Ecto neural progenitor cell (in vitro differentiated cells): ENCODE data around the gene PPP1R37.

Experiments used
- DNase-seq: peaks from one replicate; pipeline ENCODE4 v3.0.0-alpha.2; 2018; ENCODE audit warnings: low spot score

Gene PPP1R37

DNA sequence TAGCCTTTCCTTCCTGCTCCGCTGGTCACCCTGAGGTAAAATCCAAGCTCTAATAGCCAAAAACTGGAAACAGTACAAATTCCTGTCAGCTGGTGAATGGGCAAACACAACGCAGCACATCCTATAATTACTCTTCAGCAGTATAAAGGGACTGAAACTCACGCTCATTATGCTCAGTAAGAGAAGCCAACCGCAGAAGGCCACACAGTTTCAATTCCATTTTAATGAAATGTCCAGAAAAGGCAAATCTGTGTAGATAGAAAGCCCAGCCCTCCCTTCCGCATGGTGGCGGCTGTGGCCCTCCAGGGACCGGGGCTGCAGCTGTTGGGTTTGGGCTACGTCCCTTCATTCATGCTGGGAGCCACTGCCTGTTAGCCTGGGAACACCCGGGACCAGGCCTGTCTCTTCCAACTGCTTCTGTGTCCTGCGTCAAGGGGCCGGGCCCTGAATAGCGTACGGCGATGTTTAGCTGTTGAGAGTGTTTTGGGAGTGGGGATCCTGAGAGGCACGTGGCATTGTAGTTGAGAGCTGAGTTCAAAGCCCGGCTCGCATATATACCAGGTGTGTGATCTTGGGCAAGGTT, 44.3 kb downstream of the PPP1R37 start:
- DNase-seq = no peak

DNA sequence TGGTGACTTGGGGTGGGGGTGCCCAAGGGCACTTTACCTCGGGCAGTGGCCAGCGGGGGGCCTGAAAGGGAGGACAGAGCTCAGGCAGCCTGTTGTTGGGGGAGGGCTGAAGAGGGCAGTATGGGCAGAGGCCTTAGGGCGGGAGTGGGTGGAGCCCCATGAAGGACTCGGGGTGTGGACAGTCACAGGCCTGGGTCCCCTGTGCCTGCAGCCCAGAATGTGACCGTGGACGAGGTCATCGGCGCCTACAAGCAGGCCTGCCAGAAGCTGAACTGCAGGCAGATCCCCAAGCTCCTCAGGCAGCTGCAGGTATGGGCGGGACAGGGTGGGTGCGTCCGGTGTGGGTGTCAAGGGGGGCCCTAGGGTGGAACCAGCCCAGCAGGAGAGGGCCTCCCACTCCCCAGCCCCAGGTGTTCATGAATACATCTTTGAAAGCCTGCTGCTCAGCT, 45.3 kb downstream of the PPP1R37 start:
- no peak for DNase-seq

DNA sequence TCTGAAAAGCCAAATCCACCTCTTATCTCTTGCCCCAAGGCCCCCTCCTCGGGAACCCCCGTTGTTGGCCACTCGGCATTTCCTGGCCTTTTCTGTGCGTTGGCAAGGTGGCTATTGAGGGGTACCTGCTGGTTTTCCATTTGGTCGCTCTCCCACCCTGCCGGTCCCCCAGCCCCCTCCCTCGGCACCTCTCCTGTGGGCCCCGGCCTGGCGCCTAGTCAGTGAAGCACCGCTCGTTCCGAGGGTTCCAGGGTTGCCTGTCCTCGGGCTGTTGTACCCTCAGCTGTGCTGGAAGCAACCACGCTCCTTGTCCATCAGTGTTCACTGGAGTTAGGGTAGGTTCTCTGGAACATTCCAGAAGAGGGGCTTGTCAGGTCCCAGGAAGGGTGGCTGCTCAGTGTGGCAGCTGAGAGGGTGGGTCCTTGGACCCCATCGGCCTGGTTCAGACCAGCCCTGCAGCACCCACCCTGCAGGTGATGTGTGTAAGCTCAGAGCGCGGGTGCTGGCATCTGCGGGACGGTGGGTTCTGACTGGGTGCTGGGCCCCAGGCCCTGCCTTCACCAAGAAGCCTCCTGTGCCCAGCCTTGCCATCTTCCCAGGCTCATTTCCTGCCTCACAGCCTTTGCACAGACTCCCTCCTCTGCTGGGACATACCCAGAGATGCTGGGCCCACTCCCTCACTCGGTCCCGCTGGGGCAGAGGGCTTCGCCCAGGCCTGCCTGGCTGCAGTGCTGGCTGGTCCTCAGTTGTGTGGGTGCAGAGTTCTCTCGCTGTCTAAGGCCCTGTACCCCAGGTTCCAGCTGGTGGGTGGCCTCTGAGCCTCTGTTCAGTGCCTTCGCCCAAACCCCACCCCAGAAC, 46.5 kb downstream of the PPP1R37 start:
- no peak for DNase-seq

DNA sequence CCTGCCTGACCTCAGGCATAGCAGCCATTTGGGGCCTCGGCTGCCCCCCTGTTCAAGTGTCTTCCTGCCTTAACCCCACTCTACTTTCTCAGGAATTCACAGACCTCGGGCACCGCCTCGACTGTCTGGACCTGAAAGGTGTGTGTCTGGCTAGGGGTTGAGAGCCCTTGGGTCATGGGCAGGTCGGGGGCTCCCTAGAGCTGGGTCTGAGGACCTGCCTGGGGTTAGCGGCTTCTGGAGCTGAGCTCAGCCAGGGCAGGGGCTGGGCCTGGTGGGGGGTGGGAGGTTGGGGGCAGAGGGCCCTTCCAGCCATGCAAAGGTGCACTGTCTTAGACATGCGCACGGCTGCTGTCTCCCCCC, 47.1 kb downstream of the PPP1R37 start:
- no peak for DNase-seq

DNA sequence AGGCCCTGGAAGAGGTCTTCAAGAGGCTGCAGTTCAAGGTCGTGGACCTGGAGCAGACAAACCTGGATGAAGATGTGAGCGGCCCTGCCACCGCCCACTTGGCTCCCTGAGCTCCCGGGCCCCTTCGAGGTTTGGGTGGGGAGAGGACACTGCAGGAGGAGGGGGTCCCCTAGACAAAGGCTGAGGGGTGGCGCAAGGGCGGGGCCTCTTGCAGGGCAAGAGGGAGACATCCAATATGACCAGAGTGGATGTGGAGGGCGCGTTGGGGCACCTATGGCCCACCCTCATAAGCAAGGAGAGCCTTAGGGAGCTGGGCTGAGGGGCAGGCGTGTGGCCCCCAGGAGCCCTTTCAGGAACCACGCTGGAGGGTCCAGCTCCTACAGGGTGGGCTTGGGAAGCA, 47.6 kb downstream of the PPP1R37 start:
- DNase-seq = no peak

DNA sequence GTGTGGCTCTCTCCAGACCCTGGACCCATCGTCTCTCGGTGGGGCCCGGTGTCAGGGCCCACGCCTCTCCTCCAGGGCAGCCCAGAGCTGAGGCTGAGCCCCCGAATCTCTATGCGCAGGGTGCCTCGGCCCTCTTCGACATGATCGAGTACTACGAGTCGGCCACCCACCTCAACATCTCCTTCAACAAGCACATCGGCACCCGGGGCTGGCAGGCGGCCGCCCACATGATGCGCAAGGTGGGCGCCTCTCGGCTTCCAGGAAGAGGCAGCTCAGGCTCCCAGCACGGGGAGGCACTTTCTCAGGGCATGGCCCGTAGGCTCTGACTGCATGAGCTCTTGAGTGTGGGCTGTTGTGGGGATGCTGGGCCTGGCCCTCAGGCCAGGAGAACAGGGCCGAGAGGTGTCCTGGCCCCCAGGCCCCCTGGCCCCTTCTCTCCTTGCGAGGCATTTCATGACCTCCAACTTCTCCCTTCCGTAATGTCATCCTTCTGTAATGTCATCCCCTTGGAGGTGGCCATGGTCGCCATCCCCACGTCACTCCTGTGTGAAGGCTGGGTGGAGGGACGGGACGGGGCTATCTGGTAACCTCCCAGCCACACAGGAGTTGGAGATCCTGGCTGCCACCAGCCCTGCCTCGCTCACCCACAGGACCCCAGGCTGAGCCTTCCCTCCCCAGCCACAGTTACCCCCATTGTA, 48.4 kb downstream of the PPP1R37 start:
- DNase-seq = no peak

DNA sequence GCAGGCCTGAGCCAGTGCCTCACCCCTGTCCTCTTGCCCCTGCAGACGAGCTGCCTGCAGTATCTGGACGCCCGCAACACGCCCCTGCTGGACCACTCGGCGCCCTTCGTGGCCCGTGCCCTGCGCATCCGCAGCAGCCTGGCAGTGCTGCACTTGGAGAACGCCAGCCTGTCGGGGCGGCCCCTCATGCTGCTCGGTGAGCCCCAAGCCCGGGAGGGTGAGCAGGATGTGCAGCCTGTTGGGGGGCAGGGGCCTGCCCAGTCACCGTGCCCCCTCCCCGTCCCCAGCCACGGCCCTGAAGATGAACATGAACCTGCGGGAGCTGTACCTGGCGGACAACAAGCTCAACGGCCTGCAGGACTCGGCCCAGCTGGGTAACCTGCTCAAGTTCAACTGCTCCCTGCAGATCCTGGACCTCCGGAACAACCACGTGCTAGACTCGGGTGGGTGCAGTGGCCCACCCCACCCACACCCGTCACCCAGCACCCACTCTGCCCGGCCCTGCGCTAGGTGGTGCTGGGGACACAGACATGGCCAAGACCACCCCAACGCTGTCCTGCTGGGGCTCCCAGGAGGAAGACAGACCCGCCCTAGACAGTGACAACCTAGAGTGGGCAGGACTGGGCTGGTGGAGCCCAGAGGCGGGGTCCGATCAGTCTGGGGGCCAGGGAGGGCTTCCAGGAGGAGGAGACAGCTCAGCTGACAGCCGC, 49.2 kb downstream of the PPP1R37 start:
- DNase-seq = no peak

DNA sequence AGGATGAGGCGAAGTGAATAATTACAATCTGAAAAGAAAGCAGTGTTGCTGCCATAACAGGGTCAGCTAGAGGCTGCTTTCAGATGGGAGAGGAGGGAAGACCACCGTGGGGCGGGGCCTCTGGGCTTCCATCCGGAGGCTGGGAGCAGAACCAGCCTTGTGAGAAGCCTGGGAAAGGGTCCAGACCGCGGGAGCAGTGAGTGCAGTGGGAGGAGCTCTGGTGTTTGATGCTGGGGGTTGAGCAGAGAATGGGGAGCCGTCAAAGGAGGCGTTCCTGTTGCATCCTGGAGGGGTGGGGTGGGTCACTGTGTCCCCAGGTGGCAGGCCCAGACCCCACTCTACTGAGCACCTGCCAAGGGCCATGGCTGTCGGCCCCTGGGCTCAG, 49.7 kb downstream of the PPP1R37 start:
- no peak for DNase-seq

DNA sequence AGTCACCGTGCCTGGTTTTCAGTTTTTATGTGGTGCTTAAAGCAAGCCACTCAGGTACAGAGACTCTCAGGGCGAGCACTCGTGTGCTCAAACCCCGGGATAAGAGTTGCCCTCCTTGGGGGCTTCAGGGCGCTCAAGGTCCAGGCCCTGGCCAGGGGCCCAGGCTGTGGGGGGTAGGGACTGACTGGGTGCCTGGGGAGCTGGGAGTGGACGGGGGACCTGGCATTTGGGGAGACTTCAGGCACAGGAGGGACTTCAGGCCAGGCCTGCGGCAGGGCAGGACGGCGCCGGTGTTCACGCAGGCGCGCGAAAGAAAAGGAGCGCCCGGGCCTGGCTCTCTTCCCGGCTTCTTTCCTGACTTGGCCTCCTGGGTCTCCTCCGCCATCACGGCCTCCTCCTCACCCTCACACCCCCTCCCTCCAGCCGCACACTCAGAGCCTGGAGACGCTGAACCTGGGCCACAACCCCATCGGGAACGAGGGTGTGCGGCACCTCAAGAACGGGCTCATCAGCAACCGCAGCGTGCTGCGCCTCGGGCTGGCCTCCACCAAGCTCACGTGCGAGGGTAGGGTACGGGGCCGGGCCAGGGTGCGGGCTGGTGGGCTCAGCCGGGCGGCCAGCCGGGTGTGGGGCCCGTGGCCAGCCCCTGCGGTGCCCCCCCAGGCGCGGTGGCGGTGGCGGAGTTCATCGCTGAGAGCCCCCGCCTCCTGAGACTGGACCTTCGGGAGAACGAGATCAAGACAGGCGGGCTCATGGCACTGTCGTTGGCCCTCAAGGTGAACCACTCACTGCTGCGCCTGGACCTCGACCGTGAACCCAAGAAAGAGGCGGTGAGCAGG, 51.7 kb downstream of the PPP1R37 start:
- no peak for DNase-seq

DNA sequence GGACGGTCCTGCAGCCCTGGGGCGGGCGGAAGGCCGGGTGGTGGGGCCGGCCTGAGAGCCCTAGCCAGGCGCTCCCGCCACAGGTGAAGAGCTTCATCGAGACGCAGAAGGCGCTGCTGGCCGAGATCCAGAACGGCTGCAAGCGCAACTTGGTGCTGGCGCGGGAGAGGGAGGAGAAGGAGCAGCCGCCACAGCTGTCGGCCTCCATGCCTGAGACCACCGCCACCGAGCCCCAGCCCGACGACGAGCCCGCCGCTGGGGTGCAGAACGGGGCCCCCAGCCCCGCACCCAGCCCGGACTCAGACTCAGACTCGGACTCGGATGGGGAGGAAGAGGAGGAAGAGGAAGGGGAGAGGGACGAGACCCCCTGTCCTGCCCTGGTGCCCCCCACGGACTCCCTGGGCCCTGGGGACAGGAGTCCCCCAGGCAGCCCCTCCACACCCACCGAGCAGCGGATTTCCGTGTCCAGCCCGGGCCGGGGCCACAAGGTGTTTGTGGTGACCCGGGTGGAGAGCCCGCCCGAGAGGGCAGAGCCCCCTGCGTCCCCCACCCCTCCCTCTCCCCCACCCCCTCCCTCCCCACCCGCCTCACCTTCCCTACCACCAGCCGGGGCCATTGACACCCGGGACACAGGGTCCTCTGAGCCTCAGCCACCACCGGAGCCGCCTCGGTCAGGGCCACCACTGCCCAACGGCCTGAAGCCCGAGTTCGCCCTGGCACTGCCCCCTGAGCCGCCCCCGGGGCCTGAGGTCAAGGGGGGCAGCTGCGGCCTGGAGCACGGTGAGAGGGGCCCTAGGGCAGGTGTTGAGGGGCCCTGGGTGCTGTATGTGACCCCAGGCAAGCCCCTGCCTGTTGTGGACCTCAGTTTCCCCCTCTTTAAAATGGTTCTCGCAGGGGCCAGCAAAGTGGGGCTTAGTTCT, 52.6 kb downstream of the PPP1R37 start:
- no peak for DNase-seq

DNA sequence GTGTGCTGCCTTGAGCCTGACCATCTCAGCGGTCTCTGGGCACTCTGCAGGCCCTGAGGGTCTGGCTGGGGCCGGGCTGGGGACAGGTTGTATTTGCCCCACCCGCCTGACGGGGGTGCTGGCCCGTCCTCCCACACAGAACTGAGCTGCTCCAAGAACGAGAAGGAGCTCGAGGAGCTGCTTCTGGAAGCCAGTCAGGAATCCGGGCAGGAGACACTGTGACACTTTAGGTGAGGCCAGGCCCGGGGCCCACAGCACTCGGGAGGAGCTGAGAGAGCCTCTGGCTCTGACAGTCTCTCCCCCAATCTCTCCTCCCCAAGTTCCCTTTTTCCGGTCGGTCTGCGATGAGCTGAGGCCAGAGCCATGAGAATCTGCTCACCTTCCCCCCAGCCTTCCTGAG, 53.3 kb downstream of the PPP1R37 start:
- no peak for DNase-seq

DNA sequence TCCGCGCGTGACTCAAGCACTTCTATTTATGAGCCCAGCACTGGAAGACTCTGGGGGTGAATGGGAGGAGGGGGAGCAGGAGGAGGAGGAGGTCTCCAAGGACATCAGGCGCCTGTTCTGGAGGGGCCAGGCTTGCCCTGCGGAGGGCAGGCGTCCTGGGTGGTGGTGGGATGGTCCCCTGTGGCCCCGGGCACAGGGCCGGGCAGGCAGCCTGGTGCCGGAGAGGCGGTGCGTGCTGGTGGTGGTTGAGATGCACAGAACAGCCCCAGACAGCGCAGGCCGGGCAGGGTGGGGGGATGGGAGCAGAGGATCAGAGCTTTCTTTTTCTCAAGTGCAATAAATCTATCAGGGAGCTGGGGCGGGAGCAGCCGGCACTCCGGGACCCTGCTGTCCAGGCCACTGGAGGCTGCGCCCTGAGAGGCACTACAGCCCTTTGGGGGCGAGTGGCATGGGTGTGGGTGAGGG, 53.8 kb downstream of the PPP1R37 start:
- no peak for DNase-seq

DNA sequence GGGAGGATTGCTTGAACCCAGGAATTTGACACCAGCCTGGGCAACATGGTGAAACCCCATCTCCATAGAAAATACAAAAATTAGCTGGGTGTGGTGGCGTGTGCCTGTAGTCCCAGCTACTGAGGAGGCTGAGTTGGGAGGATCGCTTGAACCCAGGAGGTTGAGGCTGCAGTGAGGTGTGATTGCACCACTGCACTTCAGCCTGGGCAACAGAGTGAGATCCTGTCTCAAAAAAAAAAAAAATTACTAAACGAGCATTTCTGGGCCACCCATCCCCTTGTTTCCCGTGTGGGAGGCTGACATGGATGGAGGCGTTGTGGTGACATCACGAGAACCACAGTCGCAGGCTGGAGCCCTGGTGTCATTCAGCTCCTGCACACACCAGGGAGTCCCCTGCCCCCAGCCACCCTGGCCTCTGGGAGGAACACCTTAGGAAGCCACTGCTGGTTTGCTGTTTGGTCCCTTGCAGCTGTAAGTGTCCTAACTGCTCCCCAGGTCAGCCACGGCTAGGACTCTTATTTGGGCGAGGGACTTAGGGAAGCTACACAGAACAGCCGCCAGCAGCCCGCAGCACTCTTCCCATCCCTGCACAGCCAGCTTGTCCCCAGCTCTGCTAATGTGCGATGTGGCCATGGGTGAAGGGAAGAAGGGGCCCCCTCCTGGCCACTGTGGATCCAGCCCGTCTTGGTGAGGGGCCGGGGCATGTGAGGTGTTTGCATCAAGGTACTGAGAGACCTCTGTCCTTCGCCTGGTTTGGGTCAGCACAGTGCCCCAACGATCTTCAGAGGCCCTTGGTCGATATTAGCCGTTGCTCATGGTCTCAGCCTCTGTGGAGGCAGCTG, 55.1 kb downstream of the PPP1R37 start:
- DNase-seq = no peak

DNA sequence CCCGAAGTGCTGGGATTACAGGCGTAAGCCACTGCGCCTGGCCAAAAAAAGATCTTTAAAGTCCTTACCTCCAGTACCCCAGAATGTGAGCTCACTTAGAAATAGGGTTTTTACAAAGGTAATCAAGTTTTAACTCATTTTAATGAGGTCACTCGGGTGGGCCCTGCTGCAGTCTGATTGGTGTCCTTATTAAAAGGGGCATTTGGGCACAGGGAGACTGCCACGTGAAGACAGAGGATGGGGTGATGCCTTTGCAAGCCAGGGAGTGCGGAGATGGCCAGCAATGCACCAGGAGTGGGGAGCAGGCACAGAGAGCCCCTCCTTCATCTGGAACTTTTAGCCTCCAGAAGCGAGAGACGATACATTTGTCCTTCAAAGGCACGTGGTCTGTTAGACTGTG, 56.1 kb downstream of the PPP1R37 start:
- no peak for DNase-seq

DNA sequence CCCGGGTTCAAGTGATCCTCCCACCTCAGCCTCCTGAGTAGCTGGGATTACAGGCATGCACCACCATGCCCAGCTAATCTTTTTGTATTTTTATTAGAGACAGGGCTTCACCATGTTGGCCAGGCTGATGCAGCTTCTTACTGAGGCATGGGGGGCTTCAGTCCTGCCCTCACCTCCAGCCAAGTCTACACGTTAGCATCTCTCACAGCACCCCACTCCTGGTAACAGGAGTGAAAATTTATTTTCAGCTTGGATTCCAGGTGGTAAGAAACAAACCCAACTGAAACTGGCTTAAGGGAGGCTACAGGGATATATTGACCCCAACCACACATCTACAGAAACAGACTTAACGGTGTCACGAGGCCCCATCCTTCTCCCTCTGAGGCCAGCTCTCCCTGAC, 57.2 kb downstream of the PPP1R37 start:
- no peak for DNase-seq

DNA sequence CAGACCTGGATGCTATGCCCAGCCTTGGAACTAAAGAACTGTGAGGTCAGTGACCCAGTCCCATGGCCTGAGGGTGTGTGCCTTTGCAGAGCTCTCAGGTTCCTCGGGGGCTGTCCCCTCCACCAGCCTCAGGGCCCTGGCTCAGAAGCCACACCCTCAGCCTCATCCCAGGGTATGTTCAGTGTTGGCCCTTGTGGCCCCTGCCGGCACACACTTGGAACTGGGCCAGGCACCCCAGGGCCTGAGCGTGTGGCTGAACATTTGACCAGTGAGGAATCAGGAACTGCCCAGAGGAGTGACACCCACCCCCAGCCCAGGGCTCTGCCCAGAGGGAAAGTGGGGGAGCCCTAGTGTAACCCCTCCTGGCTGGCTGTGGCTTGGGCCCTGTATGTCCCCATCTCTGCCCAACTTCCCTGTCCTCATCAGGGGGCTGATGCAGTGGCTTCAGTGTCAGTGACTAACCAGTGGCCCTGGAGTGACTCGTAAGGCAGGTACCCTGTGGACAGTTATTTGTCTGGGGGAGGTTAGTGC, 57.8 kb downstream of the PPP1R37 start:
- no peak for DNase-seq

DNA sequence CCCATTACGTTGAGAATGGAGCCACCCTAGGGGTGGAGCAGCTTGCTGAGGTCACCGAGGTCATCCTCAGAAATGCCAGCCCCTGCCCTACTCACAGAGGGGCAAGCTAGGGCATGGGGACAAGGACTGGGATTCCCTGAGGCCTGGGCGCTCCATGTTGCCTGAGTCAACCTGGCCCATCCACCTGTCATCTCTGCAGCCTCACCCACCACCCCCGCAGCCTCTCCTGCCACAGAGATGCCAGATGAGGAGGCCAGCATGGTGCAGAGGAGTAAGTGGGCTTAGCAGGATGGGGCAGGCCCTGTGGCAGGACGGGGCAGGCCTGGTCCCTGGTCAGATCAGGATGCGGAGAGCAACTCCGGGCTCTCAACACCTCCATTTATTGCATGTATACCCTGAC, 58.3 kb downstream of the PPP1R37 start:
- DNase-seq = no peak

DNA sequence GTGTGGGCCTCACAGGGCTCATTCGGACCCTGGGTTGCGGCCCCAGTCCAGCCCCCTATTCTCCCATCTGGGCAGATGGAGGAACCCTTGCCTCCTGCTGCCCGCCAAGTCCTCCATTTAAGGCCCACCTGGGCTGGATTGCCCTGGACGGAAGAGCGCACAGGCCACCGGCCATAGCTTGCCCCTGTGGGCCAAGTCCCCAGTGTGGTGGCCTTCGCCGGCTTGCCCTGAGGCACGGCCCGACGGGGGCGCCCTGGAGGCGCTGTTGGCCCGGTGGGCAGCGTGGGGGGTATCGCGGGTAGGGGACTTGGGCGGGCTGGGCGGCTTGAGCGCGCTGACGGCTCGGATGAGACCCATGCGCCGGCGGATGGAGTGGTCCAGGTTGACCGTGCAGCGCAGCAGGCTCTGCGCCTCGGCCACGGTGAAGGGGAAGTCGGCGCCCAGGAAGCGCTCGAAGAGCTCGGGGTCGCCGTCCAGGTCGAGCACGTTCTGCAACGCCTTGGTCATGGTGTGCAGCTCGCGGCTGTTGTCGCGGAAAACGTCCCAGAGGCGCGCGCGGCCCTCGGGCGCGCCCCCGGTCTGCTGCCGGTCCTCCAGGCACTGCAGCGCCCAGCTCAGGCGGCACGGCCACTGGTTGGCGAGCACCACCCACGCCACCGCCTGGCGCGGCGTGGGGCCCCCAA, 59.0 kb downstream of the PPP1R37 start:
- DNase-seq = no peak
